GM19193 (cell line): ENCODE data around the gene TMEM138.

Experiments used
- POLR2A ChIP-seq: IDR thresholded peaks from 4 replicates; pipeline ENCODE4 v1.6.1; 2011; ENCODE audit not compliant: insufficient read depth, insufficient read length; ENCODE audit errors: extremely low read depth

The TMEM138 gene

DNA sequence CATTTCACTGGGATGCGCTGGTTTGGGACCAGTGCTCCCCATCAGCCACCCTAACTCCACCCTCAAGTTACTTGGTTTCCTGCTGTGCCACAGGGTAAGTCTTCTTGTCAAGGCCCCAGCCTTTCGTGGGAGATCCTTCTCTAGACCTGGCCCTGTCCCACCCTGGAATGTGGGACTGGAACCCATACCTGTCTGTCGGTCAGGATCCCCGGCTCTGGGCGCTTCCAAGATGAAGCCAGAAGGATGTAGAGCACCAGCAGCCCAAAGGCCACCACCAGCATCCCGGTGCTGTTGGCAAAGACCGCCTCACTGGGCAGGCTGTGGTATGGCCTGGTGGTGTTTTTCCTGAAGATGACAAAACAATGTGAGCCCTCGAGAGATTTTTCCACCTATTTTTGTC is 11.4 kb upstream of the TMEM138 start:
- no peak for TF ChIP-seq POLR2A

DNA sequence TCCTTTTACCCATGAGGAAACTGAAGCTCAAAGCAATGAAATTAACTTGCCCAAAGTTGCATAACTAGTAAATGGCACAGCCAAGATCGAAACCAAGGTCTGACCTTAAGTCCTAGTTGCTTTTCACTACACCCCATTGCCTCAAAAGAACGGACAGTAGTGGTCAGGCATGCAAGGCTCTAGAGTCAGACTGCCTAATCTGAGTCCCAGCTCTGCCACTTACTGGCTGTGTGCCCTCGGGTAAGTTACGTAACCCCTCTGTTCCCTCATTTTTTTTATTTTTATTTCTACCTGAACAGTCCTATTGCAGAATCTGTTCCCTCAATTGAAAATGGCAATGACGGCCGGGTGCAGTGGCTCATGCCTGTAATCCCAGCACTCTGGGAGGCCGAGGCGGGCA is 10.1 kb upstream of the TMEM138 start:
- TF ChIP-seq POLR2A = no peak

DNA sequence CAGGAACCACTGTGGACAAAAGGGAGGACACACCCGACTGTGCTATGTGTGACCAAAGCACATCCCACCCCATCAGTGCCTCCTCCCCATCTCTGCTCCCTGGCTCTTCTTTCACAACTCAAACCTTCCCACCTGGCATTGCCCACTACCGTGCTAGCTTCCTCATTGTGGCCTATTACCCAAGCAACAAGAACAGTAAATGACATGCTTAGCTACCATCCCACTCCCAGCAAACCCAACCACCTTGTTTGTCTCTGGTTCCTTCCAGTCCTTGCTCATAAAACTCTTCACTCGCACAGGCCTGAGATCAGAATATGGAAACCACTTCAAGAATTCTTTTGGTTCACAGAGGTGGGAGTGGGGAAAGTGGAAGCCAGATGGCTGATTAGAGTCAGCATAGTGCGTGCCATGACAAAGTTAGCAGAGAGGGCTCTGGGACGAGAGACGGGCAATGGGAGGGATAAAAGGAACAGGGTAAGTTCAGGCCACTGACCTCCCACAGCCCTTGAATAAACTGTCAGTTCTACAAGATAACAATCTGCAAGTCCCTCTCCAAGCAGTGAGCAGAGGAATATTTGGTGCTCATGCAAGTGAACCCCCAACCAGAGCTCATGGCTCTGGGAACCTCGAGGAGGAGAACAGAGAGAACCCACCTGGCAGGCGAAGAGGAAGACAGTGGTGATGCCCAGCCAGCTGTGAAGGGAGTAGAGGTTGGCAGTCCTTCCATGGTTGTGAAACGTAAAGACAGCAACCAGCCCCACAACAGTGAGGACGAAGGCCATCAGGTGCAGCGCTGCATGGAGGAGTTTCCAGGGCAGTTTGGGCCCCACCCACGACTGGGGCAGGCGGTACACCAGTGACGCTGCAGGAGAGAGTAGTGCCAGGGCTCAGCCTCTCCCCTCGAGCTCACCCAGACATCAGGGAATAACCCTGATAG is 8.8 kb upstream of the TMEM138 start:
- no peak for TF ChIP-seq POLR2A

DNA sequence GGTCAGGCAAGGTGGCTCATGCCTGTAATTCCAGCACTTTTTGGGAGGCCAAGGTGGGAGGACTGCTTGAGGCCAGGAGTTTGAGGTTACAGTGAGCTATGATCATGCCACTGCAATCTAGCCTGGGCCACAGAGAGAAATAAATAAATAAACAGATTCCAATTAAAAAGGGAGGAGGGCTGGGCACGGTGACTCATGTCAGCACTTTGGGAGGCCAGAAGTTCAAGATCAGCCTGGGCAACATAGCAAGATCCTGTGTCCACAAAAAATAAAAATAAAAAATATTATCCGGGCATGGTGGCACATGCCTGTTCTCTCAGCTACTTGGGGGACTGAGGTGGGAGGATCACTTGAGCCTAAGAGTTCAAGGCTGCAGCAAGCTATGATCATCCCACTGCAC is 8.0 kb upstream of the TMEM138 start:
- no peak for TF ChIP-seq POLR2A

DNA sequence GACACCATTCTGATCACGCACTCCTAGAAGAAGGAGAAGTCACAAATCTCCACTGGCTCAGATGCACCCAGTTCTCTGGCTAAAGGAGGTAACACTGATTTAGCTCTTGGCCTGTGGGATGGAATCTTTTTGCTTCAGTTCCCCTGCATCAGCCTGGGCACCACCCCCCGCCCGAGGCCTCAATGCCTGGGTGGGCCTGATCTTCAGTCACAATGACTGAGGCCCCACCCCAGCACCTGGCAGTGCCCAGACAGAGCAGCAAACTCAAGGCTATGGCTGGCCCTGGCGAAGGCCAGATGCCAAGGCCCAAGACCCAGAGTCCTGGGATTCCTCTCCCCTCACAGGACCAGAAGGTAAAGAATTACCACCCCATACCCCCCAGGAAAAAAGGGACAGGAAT is 5.5 kb upstream of the TMEM138 start:
- no peak for TF ChIP-seq POLR2A

DNA sequence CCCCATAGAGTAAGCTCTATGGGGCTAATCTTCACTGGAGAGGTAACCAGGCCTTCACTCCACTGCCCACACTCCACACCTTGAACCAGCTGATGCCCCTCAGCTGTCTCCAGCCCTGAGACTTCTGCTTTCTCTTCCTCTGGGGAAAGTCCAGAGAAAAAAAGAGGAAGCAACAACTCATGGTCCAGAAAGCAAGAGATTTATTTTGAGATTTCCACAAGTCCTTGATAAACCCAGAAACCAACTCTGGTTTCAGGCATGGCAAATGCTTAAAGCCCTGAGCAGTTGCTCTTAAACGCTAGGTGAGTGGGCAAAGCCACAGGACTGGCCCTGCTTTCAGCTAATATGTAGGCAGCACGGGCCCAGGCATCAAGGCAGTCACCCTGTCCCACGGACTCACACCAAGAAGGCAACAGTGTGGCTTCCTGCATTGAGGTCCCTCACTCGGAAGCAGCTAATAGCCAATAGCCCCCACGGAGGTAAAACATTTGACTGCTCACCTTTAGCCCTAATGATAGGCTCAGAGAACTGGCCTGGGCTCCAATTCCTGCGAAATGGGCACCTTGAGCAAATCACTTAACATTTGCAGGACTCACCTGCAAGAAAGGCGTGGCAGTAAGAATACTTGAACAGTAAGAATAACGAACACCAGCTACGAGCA is 4.8 kb upstream of the TMEM138 start:
- no peak for TF ChIP-seq POLR2A

DNA sequence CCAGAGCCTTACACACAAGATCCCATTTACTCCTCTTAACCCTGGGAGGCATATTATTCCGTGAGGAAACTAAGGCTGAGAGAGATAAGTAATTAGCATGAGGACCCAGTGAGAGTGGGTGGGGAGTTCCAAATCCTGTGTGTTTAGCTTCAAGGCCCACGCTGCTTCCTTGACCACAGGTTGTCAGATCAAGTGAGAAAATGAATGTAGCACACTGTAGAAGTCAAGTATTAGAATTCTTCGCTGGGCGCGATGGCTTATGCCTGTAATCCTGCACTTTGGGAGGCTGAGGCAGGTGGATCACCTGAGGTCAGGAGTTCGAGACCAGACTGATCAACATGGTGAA is 4.3 kb upstream of the TMEM138 start:
- no peak for TF ChIP-seq POLR2A

DNA sequence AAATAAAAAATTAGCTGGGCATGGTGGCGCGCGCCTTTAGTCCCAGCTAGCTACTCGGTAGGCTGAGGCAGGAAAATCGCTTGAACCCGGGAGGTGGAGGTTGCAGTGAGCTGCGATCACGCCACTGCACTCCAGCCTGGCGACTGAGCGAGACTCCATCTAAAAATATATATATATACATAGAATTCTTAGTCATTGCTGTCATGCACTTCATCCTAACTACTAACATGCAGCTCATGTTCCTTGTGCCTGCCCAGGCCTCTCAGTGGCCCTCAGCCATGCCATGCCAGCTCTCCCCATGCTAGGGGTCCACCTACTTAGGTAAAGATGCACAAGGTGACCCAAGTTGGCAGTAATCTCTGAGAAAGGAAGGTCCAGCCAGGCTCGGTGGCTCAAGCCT is 3.6 kb upstream of the TMEM138 start:
- TF ChIP-seq POLR2A = no peak

DNA sequence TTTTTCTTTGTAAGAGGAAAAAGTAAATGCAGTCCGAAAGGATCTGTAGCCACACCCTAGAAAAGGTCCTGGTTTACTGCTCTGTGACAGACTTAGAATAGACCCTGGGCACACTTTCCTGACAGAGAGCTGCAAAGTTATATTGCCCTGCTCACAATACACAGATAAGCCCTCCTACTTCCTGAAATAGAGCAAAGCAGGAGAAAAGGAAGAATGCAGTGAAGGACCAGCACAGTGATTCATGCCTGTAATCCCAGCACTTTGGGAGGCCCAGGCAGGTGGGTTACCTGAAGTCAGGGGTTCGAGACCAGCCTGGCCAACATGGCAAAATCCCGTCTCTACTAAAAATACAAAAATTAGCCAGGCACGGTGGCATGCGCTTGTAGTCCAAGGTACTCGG is 2.7 kb upstream of the TMEM138 start:
- TF ChIP-seq POLR2A = no peak

DNA sequence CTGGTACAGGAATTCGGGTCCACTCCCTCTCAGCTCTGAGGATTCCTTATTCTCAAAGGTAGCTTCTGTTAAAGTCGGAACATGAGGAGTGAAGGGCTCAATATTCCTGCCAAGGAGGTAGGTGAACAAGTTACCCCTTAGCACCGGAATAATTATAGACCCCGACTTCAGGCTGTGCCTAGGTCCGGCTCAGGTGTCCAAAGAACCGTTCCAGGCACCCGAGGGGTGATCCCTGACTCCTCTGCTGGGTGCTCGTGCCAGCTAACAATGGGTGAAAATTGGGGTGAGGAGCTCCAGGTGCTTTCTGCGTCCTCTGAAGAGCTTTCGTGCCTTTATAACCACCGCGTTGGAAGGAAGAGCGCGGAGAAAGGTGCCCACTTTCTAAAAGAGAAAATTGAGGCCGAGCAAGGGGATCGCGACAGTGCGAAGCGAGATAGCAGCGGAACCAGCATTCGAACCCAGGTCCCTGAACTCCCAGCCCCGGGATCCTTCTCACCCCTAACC is 885 bp upstream of the TMEM138 start:
- TF ChIP-seq POLR2A = no peak

DNA sequence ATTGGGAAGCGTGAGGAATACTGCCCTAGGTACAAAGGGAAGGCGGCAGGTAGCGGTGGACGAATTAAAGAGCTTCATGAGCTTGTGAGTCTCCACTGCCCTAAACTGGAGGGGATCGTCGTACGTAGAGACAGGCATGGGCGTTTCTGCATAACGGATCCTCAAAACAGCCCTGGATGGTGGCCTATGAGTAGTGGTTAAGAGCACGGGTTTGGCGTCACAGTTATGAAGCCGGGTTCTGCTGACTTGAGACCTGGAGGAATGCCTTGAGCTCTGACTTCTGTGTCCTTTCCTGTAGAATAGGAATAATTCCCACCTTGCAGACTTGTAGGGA is 335 bp downstream of the TMEM138 start:
- no peak for TF ChIP-seq POLR2A

DNA sequence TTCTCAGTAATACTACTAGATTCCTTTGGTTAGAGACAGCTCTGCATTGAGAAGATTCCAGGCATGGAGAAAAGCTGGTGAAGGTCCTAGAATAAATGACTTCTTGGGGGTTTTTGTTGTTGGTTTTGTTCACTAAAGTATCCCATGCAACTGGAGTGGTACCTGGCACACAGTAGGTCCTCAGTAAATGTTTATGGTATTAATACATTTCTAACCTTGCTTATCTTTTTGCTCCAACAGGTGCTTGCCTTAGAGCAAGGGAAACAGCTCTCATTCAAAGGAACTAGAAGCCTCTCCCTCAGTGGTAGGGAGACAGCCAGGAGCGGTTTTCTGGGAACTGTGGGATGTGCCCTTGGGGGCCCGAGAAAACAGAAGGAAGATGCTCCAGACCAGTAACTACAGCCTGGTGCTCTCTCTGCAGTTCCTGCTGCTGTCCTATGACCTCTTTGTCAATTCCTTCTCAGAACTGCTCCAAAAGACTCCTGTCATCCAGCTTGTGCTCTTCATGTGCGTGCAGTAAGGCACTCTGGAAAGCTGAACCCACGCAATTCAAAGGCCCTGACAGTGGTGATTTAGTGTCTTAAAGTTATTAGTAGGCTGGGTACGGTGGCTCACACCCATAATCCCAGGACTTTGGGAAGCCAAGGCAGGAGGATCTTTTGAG is 2.0 kb downstream of the TMEM138 start:
- no peak for TF ChIP-seq POLR2A

DNA sequence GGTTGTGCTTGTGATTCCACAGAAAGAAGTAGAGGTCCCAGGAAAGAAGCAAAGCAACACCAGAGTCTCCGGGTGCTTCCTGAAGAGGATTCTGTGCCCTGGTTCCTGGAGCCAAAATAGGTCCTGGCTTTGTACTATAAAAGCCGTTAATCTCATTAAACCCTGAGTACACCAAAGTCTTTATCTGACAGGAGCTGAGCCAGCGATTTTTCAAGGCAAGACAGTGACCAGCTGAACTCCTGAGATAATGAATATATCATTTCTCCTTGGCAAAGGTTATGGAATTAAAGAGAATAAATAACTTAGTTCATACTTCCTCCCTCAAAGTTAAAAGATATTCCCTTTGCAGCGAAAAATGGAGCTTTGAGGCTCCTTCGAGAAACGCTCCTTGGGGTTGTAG is 5.2 kb downstream of the TMEM138 start:
- TF ChIP-seq POLR2A = no peak

DNA sequence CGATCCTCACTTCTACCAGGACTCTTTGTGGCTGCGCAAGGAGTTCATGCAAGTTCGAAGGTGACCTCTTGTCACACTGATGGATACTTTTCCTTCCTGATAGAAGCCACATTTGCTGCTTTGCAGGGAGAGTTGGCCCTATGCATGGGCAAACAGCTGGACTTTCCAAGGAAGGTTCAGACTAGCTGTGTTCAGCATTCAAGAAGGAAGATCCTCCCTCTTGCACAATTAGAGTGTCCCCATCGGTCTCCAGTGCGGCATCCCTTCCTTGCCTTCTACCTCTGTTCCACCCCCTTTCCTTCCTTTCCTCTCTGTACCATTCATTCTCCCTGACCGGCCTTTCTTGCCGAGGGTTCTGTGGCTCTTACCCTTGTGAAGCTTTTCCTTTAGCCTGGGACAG is 6.5 kb downstream of the TMEM138 start:
- TF ChIP-seq POLR2A = no peak

DNA sequence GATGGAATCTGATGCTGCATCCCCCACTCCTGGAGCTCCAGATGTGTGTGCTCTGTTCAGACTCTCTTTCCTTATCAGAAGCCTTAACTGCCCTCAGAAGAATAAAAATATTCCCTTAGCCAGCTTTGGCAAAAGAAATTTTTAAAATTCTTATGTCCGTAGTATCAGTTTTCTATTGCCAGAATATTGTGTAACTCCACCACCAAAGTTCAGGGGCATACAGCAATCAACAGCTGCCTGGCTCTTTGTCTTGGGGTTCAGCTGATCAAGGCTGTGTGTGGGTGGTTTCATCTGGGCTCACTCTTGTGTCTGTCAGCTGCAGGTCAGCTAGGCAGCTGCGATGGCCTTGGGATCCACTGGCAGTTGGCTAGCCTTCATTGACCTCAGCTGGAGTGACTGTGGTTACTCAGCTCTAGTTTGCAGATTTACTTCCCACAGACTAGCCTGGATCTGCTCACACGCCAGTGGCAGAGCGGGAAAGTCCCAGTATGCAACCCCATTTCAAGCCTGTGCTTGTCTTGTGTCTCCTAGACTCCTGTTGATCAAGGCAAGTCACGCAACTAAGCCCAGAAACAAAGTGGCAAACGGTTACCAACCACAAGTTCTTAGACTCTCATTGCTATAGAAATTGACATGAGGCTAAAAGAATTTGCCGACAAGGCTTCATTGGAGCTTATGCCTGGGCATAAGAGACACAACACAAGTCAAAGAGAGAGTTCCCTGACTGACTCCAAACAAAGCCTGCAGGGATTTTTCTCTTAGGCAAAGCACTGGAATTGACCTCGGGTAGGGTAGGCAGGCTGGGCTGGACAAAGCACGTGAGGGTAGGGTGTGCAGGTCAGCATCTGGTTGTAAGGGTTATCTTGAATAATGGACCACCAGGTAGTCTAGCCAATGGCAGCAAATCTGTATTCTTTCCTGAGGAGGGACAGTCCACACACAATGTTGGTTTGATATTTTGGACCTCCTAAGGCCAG is 7.5 kb downstream of the TMEM138 start:
- TF ChIP-seq POLR2A = no peak

DNA sequence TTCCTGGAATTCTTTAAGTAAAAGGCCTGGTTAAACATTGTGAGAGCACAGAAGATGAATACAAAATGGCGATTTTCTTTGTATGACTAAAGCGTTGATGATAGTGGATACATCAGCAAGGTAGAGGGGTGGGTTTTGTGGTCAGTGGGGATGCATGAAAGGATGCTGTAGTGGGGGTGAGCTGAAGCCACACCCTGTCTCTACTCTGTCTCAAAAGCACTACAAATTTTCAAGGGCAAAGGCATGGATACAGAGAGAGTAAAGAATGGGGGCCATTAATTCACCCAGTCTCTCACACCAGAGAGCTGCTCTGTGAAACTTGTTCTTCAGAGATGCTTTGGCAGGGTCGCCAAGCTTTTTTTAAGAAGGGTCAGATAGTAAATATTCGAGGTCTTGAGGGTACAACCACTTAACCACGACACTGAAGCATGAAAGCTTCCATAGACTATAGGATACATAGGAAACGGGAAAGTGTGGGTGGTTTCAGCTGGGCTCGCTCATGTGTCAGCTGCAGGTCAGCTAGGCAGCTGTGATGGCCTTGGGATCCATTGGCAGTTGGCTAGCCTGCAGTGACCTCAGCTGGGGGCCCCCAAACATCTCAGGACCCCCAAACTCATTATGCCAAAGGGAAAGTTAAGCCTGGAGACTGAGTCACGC is 8.3 kb downstream of the TMEM138 start:
- no peak for TF ChIP-seq POLR2A
